HG03139 (cell line): ENCODE data around the gene CRELD1.

ENCODE experiments used
- ATAC-seq: cut with Tn5 transposase; IDR thresholded peaks from one replicate; pipeline ENCODE4 v1.9.1; 2021; ENCODE audit not compliant: unreplicated experiment

CRELD1 gene

GRCh38 chr3:9903238-9903624 lies 30.4 kb upstream of the CRELD1 start:
- no peak for ATAC-seq

GRCh38 chr3:9903904-9904303 lies 29.7 kb upstream of the CRELD1 start:
- no peak for ATAC-seq

GRCh38 chr3:9906480-9906879 lies 27.2 kb upstream of the CRELD1 start:
- no peak for ATAC-seq

- no peak for ATAC-seq
Measured at GRCh38 chr3:9908286-9908685, 25.3 kb upstream of the CRELD1 start.

GRCh38 chr3:9909221-9910013 lies 24.2 kb upstream of the CRELD1 start:
- ATAC-seq, result no peak

- ATAC-seq, result no peak
Measured at GRCh38 chr3:9911863-9912262, 21.8 kb upstream of the CRELD1 start.

- ATAC-seq, result no peak
Measured at GRCh38 chr3:9912294-9912935, 21.2 kb upstream of the CRELD1 start.

- ATAC-seq, result no peak
Measured at GRCh38 chr3:9913601-9914000, 20.0 kb upstream of the CRELD1 start.

- ATAC-seq, result no peak
Measured at GRCh38 chr3:9914011-9914410, 19.6 kb upstream of the CRELD1 start.

GRCh38 chr3:9914559-9915253 lies 18.9 kb upstream of the CRELD1 start:
- ATAC-seq, result no peak

GRCh38 chr3:9915254-9916141 lies 18.1 kb upstream of the CRELD1 start:
- no peak for ATAC-seq

GRCh38 chr3:9916346-9916733 lies 17.3 kb upstream of the CRELD1 start:
- no peak for ATAC-seq

- ATAC-seq, result no peak
Measured at GRCh38 chr3:9916734-9917680, 16.6 kb upstream of the CRELD1 start, which contains the start of gene IL17RC. Gene IL17RC (plus strand): TSS chr3:9917098. CDS start chr3:9917316, 218 bp downstream.

GRCh38 chr3:9917820-9918219 lies 15.8 kb upstream of the CRELD1 start:
- no peak for ATAC-seq

- ATAC-seq, result no peak
Measured at GRCh38 chr3:9918261-9919038, 15.2 kb upstream of the CRELD1 start.

GRCh38 chr3:9928158-9928557 lies 5.5 kb upstream of the CRELD1 start:
- no peak for ATAC-seq

- no peak for ATAC-seq
Measured at GRCh38 chr3:9930804-9931418, 2.7 kb upstream of the CRELD1 start.

GRCh38 chr3:9932535-9932842 lies 1.1 kb upstream of the CRELD1 start:
- ATAC-seq, result no peak
